SK-N-SH (cell line): ENCODE measurements around the gene ORC1. TPM values are rescaled to one million over a fixed set of nuclear protein-coding genes. Genes with fewer than 3 reads are reported as not detected.

Experiments used
- CTCF ChIA-PET: fragments of 300-600, 350-600 bp; formaldehyde crosslinking; extraction: SDS; loops from one replicate; lab custom pipeline; 2021; lab: Yijun Ruan, JAX
- POLR2A ChIA-PET: fragments of 350-600 bp; sonication (Branson Sonifier 250); formaldehyde crosslinking; extraction: SDS; loops from one replicate; lab custom pipeline; 2020; ENCODE audit warnings: antibody characterized with exemption, inconsistent platforms; lab: Yijun Ruan, JAX
- DNase-seq: peaks from one replicate; pipeline ENCODE4 v3.0.0; 2012
- H2AFZ ChIP-seq: fragments of 200-600 bp; sonication (generic); 2 replicates; pipeline ENCODE4 v1.8.1; 2016; ENCODE audit warnings: antibody characterized with exemption, mild to moderate bottlenecking, low read depth
- H3F3A ChIP-seq: fragments of 200-600 bp; sonication (generic); replicated peaks from 2 replicates; pipeline ENCODE3; 2016; ENCODE audit warnings: antibody characterized with exemption, mild to moderate bottlenecking; ENCODE audit not compliant: insufficient read depth
- H3K27ac ChIP-seq, 2 experiments: fragments of 200-500 bp in 1 of 2; fragments of 200-600 bp in 1 of 2; sonication (Bioruptor generic) in 1 of 2; sonication (generic), shearing (Covaris generic) in 1 of 2; 2 replicates each; pipeline versions ENCODE4 v1.5.1 to v1.6.1; 2014 to 2016; ENCODE audit warnings: low read depth in 2 of 2, inconsistent platforms in 1 of 2, low read length in 1 of 2, mild to moderate bottlenecking in 1 of 2, mixed read lengths in 1 of 2
- H3K27me3 ChIP-seq: fragments of 200-600 bp; sonication (generic), shearing (Covaris generic); 2 replicates; pipeline ENCODE4 v1.6.1; 2016; ENCODE audit warnings: mixed run types; ENCODE audit not compliant: insufficient read depth
- H3K36me3 ChIP-seq, 2 experiments: fragments of 200-500 bp in 1 of 2; fragments of 200-600 bp in 1 of 2; sonication (Bioruptor generic) in 1 of 2; sonication (generic) in 1 of 2; replicated peaks in 1 of 2; 2 replicates each; pipeline versions ENCODE3 to v1.5.1; 2014 to 2016; ENCODE audit warnings: low read length in 1 of 2, mild to moderate bottlenecking in 1 of 2; ENCODE audit not compliant: insufficient read depth in 2 of 2, control insufficient read depth in 1 of 2
- H3K4me1 ChIP-seq, 2 experiments: fragments of 200-500 bp in 1 of 2; fragments of 200-600 bp in 1 of 2; sonication (Bioruptor generic) in 1 of 2; sonication (generic), shearing (Covaris generic) in 1 of 2; 2 replicates each; pipeline versions ENCODE4 v1.5.1 to v1.6.1; 2014 to 2016; ENCODE audit warnings: low read depth in 1 of 2, low read length in 1 of 2, mixed run types in 1 of 2; ENCODE audit not compliant: insufficient read depth in 2 of 2, control insufficient read depth in 1 of 2
- H3K4me2 ChIP-seq: fragments of 200-600 bp; sonication (generic), shearing (Covaris generic); 2 replicates; pipeline ENCODE4 v1.6.1; 2017; ENCODE audit warnings: mixed run types
- H3K4me3 ChIP-seq, 2 experiments: fragments of 200-500 bp in 1 of 2; fragments of 200-600 bp in 1 of 2; sonication (Bioruptor generic) in 1 of 2; sonication (generic), shearing (Covaris generic) in 1 of 2; 2 replicates each; pipeline versions ENCODE4 v1.5.1 to v1.8.1; 2014 to 2016; ENCODE audit warnings: low read depth in 2 of 2, inconsistent platforms in 1 of 2, low read length in 1 of 2, mild to moderate bottlenecking in 1 of 2, mixed read lengths in 1 of 2, moderate library complexity in 1 of 2
- H3K79me2 ChIP-seq: fragments of 200-600 bp; sonication (generic); 2 replicates; pipeline ENCODE4 v1.8.1; 2017; ENCODE audit warnings: mild to moderate bottlenecking; ENCODE audit not compliant: insufficient read depth
- H3K9ac ChIP-seq: fragments of 200-600 bp; sonication (generic); 2 replicates; pipeline ENCODE4 v1.6.1; 2017; ENCODE audit warnings: mixed run types
- H3K9me2 ChIP-seq: fragments of 200-600 bp; sonication (generic); 2 replicates; pipeline ENCODE4 v1.6.1; 2017; ENCODE audit warnings: mixed run types
- H3K9me3 ChIP-seq: fragments of 200-600 bp; sonication (generic); 2 replicates; pipeline ENCODE4 v1.6.1; 2017; ENCODE audit warnings: mixed run types, mild to moderate bottlenecking, moderate library complexity
- H4K20me1 ChIP-seq: fragments of 200-600 bp; sonication (generic); 2 replicates; pipeline ENCODE4 v1.6.1; 2017; ENCODE audit warnings: mild to moderate bottlenecking, mixed run types; ENCODE audit not compliant: insufficient read depth
- CHD2 ChIP-seq: fragments of 150-350 bp; IDR thresholded peaks from 2 replicates; pipeline ENCODE4 v1.6.1; 2018; ENCODE audit warnings: low read length; ENCODE audit not compliant: partially characterized antibody
- CTCF ChIP-seq: fragments of 200-600 bp; sonication (generic); IDR thresholded peaks from 2 replicates; pipeline ENCODE4 v1.6.1; 2017; ENCODE audit warnings: antibody characterized with exemption, mild to moderate bottlenecking, moderate library complexity
- EP300 ChIP-seq, 2 experiments: IDR thresholded peaks; 2 replicates each; pipeline versions ENCODE4 v1.4.0 to v1.6.1; 2012; ENCODE audit warnings: borderline replicate concordance in 1 of 2, low read depth in 1 of 2, low read length in 1 of 2
- FOSL2 ChIP-seq: IDR thresholded peaks from 2 replicates; pipeline ENCODE4 v1.4.0; 2012; ENCODE audit warnings: low read depth, mild to moderate bottlenecking, moderate library complexity, borderline replicate concordance
- FOXM1 ChIP-seq: IDR thresholded peaks from 2 replicates; pipeline ENCODE4 v1.4.0; 2012; ENCODE audit warnings: low read depth, mild to moderate bottlenecking
- IRF3 ChIP-seq: fragments of 150-350 bp; IDR thresholded peaks from 2 replicates; pipeline ENCODE4 v1.6.1; 2016; ENCODE audit warnings: mild to moderate bottlenecking, low read depth, low read length
- JUND ChIP-seq: IDR thresholded peaks from 2 replicates; pipeline ENCODE4 v1.4.0; 2012
- MAX ChIP-seq: IDR thresholded peaks from 2 replicates; pipeline ENCODE4 v1.4.0; 2012; ENCODE audit warnings: low read depth
- MXI1 ChIP-seq: IDR thresholded peaks from 2 replicates; pipeline ENCODE4 v1.6.1; 2012; ENCODE audit warnings: mild to moderate bottlenecking, low read depth, low read length, improper control_type of control experiment
- NFIC ChIP-seq: IDR thresholded peaks from 2 replicates; pipeline ENCODE4 v1.4.0; 2012; ENCODE audit warnings: borderline replicate concordance
- NRF1 ChIP-seq: IDR thresholded peaks from 2 replicates; pipeline ENCODE4 v1.6.1; 2012; ENCODE audit warnings: low read depth, mild to moderate bottlenecking, low read length
- PBX3 ChIP-seq: IDR thresholded peaks from 2 replicates; pipeline ENCODE4; 2012
- POLR2AphosphoS5 ChIP-seq: IDR thresholded peaks from 2 replicates; pipeline ENCODE4 v1.6.1; 2012; ENCODE audit warnings: low read depth, low read length
- RFX5 ChIP-seq: IDR thresholded peaks from 2 replicates; pipeline ENCODE4 v1.6.1; 2012; ENCODE audit warnings: mild to moderate bottlenecking, improper control_type of control experiment, low read length
- RXRA ChIP-seq: IDR thresholded peaks from 2 replicates; pipeline ENCODE4 v1.4.0; 2012; ENCODE audit warnings: low read depth, mild to moderate bottlenecking, borderline replicate concordance
- SMC3 ChIP-seq: IDR thresholded peaks from 2 replicates; pipeline ENCODE4 v1.6.1; 2012; ENCODE audit warnings: low read depth, low read length, improper control_type of control experiment
- TAF1 ChIP-seq: IDR thresholded peaks from 2 replicates; pipeline ENCODE4 v1.6.1; 2012; ENCODE audit warnings: low read depth, mild to moderate bottlenecking, low read length, moderate library complexity, borderline replicate concordance
- TCF12 ChIP-seq: IDR thresholded peaks from 2 replicates; pipeline ENCODE4 v1.4.0; 2012
- TEAD4 ChIP-seq: IDR thresholded peaks from 2 replicates; pipeline ENCODE4 v1.4.0; 2012; ENCODE audit warnings: mild to moderate bottlenecking, borderline replicate concordance; ENCODE audit not compliant: insufficient read depth
- USF1 ChIP-seq: IDR thresholded peaks from 2 replicates; pipeline ENCODE4 v1.4.0; 2012; ENCODE audit warnings: low read depth, borderline replicate concordance
- YY1 ChIP-seq: IDR thresholded peaks from 2 replicates; pipeline ENCODE4 v1.4.0; 2012; ENCODE audit warnings: low read depth, mild to moderate bottlenecking
- WGBS: methylation state at CpG from one replicate; pipeline ENCODE4 v1.1.6; 2017; ENCODE audit warnings: low lambda C conversion rate; 5-methylcytosine and 5-hydroxymethylcytosine counted together
- polyA plus RNA-seq, 3 experiments: library from polyadenylated mRNA; depleted of rRNA; stranded (reverse); fragments of >200 nt; gene quantifications; 2 replicates each; pipeline ENCODE4 v1.2.3, GENCODE V29; 2012

The ORC1 gene
- polyA plus RNA-seq, 1 of the 3 experiments (the other 2 are of a cell fraction), result 5.2 TPM

- TF ChIP-seq CHD2 (no peak), SMC3 (no peak)
Measured at GRCh38 chr1:52444463-52444862, 40.2 kb upstream of the ORC1 start (continued).

- no peak overlapping the region for H3K4me2 ChIP-seq
- H3K27ac ChIP-seq, result no peak overlapping the region
- H3F3A ChIP-seq, result no peaks in the 10 kb centered on the region
- 92% methylated on average over 4 of the region's 4 CpGs for WGBS
- ChIA-PET CTCF (no interaction called here), POLR2A (no interaction called here)
- no peaks in the 10 kb centered on the region for H3K79me2 ChIP-seq
- no peak for TF ChIP-seq IRF3
- no peak for TF ChIP-seq NRF1
- no peak for TF ChIP-seq TAF1
- TF ChIP-seq EP300 (IDR thresholded peaks at IDR 0.05; ENCODE audit: borderline replicate concordance in 1 of 2, low read depth in 1 of 2, low read length in 1 of 2), result no peak
- no peak for TF ChIP-seq USF1
- no peak for TF ChIP-seq MXI1
- no peak for TF ChIP-seq MAX
- no peak for TF ChIP-seq FOSL2
- TF ChIP-seq TCF12, result no peak
- TF ChIP-seq JUND, result no peak
- no peak for TF ChIP-seq CTCF
- no peak for TF ChIP-seq RFX5
- TF ChIP-seq YY1, result no peak
- no peak for TF ChIP-seq SMC3
- TF ChIP-seq POLR2AphosphoS5, result no peak
- TF ChIP-seq TEAD4, result no peak
- TF ChIP-seq RXRA, result no peak
- TF ChIP-seq FOXM1, result no peak
- TF ChIP-seq NFIC, result no peak
- no peak for TF ChIP-seq PBX3
- no peaks in the 10 kb centered on the region for H3K9me3 ChIP-seq
- no peaks in the 10 kb centered on the region for H3K9me2 ChIP-seq
- no peak overlapping the region for H2AFZ ChIP-seq
- peaks cover 0 to 3% of the 10 kb centered on the region in 2 experiments; a peak in 1 of 4 replicates for H3K4me1 ChIP-seq
- peaks cover 35 to 50% of the 10 kb centered on the region in 2 experiments for H3K36me3 ChIP-seq
- H4K20me1 ChIP-seq, result no peaks in the 10 kb centered on the region
- no peak overlapping the region for H3K9ac ChIP-seq
- H3K4me3 ChIP-seq, result no peak overlapping the region; a peak in 1 of 4 replicates
- H3K27me3 ChIP-seq, result no peaks in the 10 kb centered on the region
- no peak for DNase-seq
Measured at GRCh38 chr1:52439976-52440375, 35.8 kb upstream of the ORC1 start.
